Glomerular visceral epithelial cell (primary cell): Measurements from ENCODE around the gene THTPA.

ENCODE experiments used
- DNase-seq: peaks from one replicate; pipeline ENCODE4 v3.0.0-alpha.2; 2016; ENCODE audit errors: extremely low spot score

Gene THTPA

GRCh38 chr14:23555882-23556699 lies at the start of gene THTPA:
TSS of gene THTPA (plus strand) at chr14:23556271. CDS start at chr14:23556758, 487 bp downstream.
- peak; percentile 89 for DNase-seq

GRCh38 chr14:23512156-23512555 lies 43.9 kb upstream of the THTPA start:
- no peak for DNase-seq

GRCh38 chr14:23513005-23513817 lies 42.9 kb upstream of the THTPA start:
- no peak for DNase-seq

GRCh38 chr14:23513818-23514643 lies 42.0 kb upstream of the THTPA start:
- no peak for DNase-seq

GRCh38 chr14:23514644-23514957 lies 41.5 kb upstream of the THTPA start:
- no peak for DNase-seq

- DNase-seq, result no peak
These were observed 38.3 kb upstream of the THTPA start for GRCh38 chr14:23517650-23518326.

GRCh38 chr14:23518709-23519108 lies 37.4 kb upstream of the THTPA start:
- no peak for DNase-seq

- no peak for DNase-seq
These were observed 35.1 kb upstream of the THTPA start for GRCh38 chr14:23520899-23521533.

- no peak for DNase-seq
These were observed 34.1 kb upstream of the THTPA start for GRCh38 chr14:23521785-23522640.

GRCh38 chr14:23522643-23523198 lies 33.4 kb upstream of the THTPA start:
- no peak for DNase-seq

GRCh38 chr14:23523229-23524016 lies 32.6 kb upstream of the THTPA start:
- no peak for DNase-seq

GRCh38 chr14:23524954-23525353 lies 31.1 kb upstream of the THTPA start:
- no peak for DNase-seq

GRCh38 chr14:23525611-23526010 lies 30.5 kb upstream of the THTPA start:
- DNase-seq, result no peak

- no peak for DNase-seq
These were observed 27.5 kb upstream of the THTPA start for GRCh38 chr14:23528555-23528954.

GRCh38 chr14:23529016-23529415 lies 27.1 kb upstream of the THTPA start:
- no peak for DNase-seq

- no peak for DNase-seq
These were observed 25.6 kb upstream of the THTPA start for GRCh38 chr14:23530375-23531055.

- no peak for DNase-seq
These were observed 24.7 kb upstream of the THTPA start for GRCh38 chr14:23531391-23531790.

- DNase-seq, result no peak
These were observed 23.4 kb upstream of the THTPA start for GRCh38 chr14:23532658-23533057.
